CD4-positive, alpha-beta T cell treated with Interleukin-17A for 1 hour (primary cell): Measurements from ENCODE around the gene PACSIN3.
"Not testable (repeated sequence)": the region's sequence is repeated elsewhere in the genome, so short reads cannot be mapped to it uniquely, and the experiment has no call there.

Source experiments
- DNase-seq: peaks from one replicate; pipeline ENCODE4 v3.0.0-alpha.2; 2020

Gene PACSIN3

GRCh38 chr11:47191137-47191536 lies 4.9 kb upstream of the PACSIN3 start:
- not testable (repeated sequence) for DNase-seq

GRCh38 chr11:47189100-47189834 lies 3.0 kb upstream of the PACSIN3 start:
- DNase-seq, result no peak

GRCh38 chr11:47188259-47188658 lies 2.0 kb upstream of the PACSIN3 start:
- no peak for DNase-seq

- no peak for DNase-seq
Observed at GRCh38 chr11:47187723-47188122, 1.5 kb upstream of the PACSIN3 start.

GRCh38 chr11:47186700-47187695 lies 764 bp upstream of the PACSIN3 start:
- DNase-seq, result peak; percentile 49

- no peak for DNase-seq
Observed at GRCh38 chr11:47185305-47186075, 744 bp downstream of the PACSIN3 start.

GRCh38 chr11:47184711-47185304 lies 1.4 kb downstream of the PACSIN3 start:
- no peak for DNase-seq

- DNase-seq, result no peak
Observed at GRCh38 chr11:47183969-47184368, 2.3 kb downstream of the PACSIN3 start.

GRCh38 chr11:47183031-47183856 lies 3.0 kb downstream of the PACSIN3 start:
- no peak for DNase-seq

GRCh38 chr11:47182380-47182779 lies 3.9 kb downstream of the PACSIN3 start:
- no peak for DNase-seq

GRCh38 chr11:47181271-47181670 lies 5.0 kb downstream of the PACSIN3 start:
- no peak for DNase-seq

GRCh38 chr11:47180006-47180787 lies 6.0 kb downstream of the PACSIN3 start:
- no peak for DNase-seq

GRCh38 chr11:47179655-47179991 lies 6.6 kb downstream of the PACSIN3 start:
- DNase-seq, result peak; percentile 50

GRCh38 chr11:47178737-47179654 lies 7.2 kb downstream of the PACSIN3 start:
- no peak for DNase-seq

- no peak for DNase-seq
Observed at GRCh38 chr11:47178316-47178715, 7.9 kb downstream of the PACSIN3 start.

GRCh38 chr11:47177846-47178245 lies 8.4 kb downstream of the PACSIN3 start:
- no peak for DNase-seq

GRCh38 chr11:47177229-47177845 lies 8.9 kb downstream of the PACSIN3 start:
- DNase-seq, result peak; percentile 91

- DNase-seq, result peak; percentile 96
Observed at GRCh38 chr11:47176328-47177228, 9.7 kb downstream of the PACSIN3 start, which contains the start of gene ARFGAP2. TSS of gene ARFGAP2 (minus strand) at chr11:47176879. CDS start at chr11:47176853, 26 bp downstream.
